Astrocyte of the cerebellum (primary cell): Measurements from ENCODE around the gene NFYA.
A peak's percentile ranks its signal among the peaks of the same experiment; 100 is the strongest.

Experiments used
- DNase-seq: peaks from one replicate; pipeline ENCODE4 v3.0.0-alpha.2; 2011; ENCODE audit warnings: low read depth
- H3K4me3 ChIP-seq: 2 replicates; pipeline ENCODE4 v1.5.1; 2011; ENCODE audit warnings: mild to moderate bottlenecking, low read depth, low read length, moderate library complexity
- CTCF ChIP-seq: IDR thresholded peaks from 2 replicates; pipeline ENCODE4 v1.5.1; 2012; ENCODE audit warnings: low read length, low read depth, moderate library complexity, mild to moderate bottlenecking; ENCODE audit errors: missing control alignments
- in situ Hi-C: cut with HindIII; loops from 2 replicates; pipeline ENCODE4 v1.10.0; 2017; ENCODE audit warnings: low sequenced_read_pairs

NFYA gene

GRCh38 chr6:41074692-41075436 is 2.1 kb downstream of the NFYA start:
- peak overlapping the region; percentile 88 for H3K4me3 ChIP-seq
- in situ Hi-C loops: loop anchor here (25.0 kb wide), 1 partner anchor 1713 kb away; no protein-coding TSS in a partner anchor
- no peak for TF ChIP-seq CTCF
- no peak for DNase-seq

- no peak for DNase-seq
- H3K4me3 ChIP-seq: no peak overlapping the region
- no peak for TF ChIP-seq CTCF
- in situ Hi-C loops: no loop called here
Observed at GRCh38 chr6:41075651-41076626, 3.2 kb downstream of the NFYA start.

- TF ChIP-seq CTCF: no peak
- no peak overlapping the region for H3K4me3 ChIP-seq
- in situ Hi-C loops: no loop called here
- DNase-seq: no peak
Observed at GRCh38 chr6:41077536-41077935, 4.8 kb downstream of the NFYA start.

GRCh38 chr6:41078101-41078500 is 5.3 kb downstream of the NFYA start:
- in situ Hi-C loops: no loop called here
- TF ChIP-seq CTCF: no peak
- H3K4me3 ChIP-seq: no peak overlapping the region
- no peak for DNase-seq

- in situ Hi-C loops: no loop called here
- TF ChIP-seq CTCF: no peak
- DNase-seq: no peak
- no peak overlapping the region for H3K4me3 ChIP-seq
Observed at GRCh38 chr6:41079080-41079479, 6.3 kb downstream of the NFYA start.

- no peak for DNase-seq
- in situ Hi-C loops: no loop called here
- TF ChIP-seq CTCF: no peak
- H3K4me3 ChIP-seq: no peak overlapping the region
Observed at GRCh38 chr6:41080621-41081020, 7.8 kb downstream of the NFYA start.
